NCI-H82 (cell line): ENCODE measurements around the gene PPP1R17.
A peak's percentile ranks its signal among the peaks of the same experiment; 100 is the strongest.

ENCODE experiments used
- DNase-seq: peaks from one replicate; lab custom pipeline; 2025; lab: John Stamatoyannopoulos, UW

Gene PPP1R17

DNA sequence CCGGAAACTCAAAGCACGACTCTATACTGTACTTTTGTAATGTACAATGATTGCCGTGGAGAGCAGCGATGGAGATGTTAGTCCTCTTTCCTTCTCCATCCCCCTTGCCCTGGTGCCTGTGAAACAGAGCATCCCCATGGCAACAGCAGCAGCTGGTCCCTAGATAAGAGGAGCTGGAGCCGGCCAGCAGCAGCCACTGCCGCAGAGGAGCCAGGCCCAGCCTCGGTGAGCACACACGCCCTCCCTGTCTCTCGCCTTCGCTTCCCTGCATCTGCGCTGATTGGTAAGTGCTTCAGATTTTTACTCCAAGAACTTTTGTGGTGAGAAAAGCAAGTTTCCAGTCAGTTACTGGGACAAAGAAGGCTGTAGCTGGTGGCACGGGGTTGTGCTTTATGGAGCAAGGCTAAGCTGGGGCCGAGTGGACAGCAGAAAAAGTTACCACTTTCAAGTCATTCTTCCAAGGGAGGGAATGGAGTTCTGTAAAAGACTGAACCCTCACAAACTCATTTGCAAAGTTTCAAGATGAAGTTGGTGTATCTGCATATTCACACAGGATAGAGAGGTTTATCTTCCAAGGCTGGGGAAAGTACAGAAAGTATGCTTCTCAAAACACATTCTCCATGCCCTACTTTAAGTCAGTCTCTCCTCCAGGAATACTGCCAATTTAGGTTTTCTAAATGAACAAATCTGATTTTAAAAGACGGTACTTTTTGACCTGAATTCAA lies at the start of gene PPP1R17:
PPP1R17 (plus strand) TSS at position 192 of the 725 bp plus-strand sequence. CDS start 5,227 bp downstream, outside the sequence.
- DNase-seq, result peak; percentile 78

DNA sequence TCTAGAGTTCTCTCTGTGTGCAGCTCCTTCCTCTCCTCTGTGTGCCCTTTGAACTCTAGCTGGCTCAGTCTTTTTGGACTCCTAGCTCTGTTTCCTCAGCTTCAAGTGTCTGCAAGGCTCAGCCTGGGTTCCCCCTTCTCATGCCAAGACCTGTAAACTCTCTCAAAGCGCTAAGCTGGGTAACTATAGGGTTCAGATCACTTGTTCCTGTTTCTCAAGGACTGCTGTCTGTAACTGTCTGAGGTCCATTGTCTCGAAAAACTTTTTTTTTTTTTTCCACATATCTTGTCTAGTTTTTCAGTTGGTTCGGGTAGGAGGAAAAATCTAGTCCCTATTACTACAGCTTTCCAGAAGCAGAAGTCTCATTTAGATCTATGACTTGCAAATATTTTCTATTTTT lies 46.6 kb upstream of the PPP1R17 start:
- DNase-seq, result no peak

DNA sequence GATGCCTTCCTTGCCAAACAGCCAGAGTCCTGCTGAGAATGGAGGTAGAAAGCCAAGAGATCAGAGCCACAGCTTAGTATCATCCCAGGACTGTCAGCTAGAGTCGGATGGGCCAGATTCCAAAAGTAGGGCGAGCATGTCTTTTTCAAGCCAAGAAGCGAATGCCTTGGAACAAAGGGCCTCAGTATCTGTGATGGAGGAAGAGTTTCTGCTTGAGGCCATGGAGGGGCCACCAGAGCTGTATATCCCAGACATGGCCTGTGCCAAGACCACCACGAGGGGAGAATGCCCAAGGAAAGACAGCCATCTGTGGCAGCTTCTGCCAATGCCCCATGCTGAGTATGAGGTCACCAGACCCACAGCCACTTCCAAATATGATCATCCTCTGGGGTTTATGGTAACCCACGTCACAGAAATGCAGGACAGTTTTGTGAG lies 44.3 kb upstream of the PPP1R17 start:
- no peak for DNase-seq

GRCh38 chr7:31646942-31647341 lies 40.1 kb upstream of the PPP1R17 start:
- no peak for DNase-seq

GRCh38 chr7:31647511-31647910 lies 39.5 kb upstream of the PPP1R17 start:
- no peak for DNase-seq

- DNase-seq, result peak; percentile 40
Measured at GRCh38 chr7:31648288-31648687, 38.7 kb upstream of the PPP1R17 start.

- no peak for DNase-seq
Measured at GRCh38 chr7:31648880-31649279, 38.1 kb upstream of the PPP1R17 start.

GRCh38 chr7:31651234-31652062 lies 35.6 kb upstream of the PPP1R17 start:
- no peak for DNase-seq

DNA sequence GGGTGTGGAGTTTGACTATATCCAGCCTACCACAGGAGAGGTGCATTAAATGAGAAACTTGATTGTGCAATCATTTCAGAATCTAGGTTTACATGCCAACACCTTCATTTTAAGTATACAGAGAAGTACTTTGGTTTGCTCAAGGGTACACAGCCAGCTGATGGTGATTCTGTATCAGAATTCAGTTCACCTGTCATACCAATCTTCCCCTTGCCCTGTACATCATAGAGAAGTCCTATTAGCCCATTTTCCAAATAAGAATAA lies 35.0 kb upstream of the PPP1R17 start:
- DNase-seq, result no peak

DNA sequence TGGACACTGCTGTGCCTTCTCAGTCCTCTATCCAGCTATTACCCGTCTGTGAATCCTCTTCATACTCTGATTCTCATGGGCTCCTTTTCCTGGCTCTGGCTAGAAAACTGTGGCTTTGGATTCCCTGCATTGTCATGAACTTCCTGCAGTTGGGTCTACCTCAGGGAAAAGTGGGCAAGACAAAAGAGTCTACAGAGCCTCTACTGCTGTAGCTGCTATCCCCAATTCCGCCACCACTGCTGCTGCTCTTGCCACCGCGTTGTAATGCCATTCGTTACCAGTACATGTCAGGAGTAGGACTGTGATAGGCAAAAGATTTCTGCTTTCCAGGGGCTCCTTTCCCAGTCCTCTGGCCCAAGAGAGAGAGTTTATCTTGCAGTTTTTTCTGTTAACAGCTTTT lies 23.9 kb upstream of the PPP1R17 start:
- DNase-seq, result peak; percentile 14

DNA sequence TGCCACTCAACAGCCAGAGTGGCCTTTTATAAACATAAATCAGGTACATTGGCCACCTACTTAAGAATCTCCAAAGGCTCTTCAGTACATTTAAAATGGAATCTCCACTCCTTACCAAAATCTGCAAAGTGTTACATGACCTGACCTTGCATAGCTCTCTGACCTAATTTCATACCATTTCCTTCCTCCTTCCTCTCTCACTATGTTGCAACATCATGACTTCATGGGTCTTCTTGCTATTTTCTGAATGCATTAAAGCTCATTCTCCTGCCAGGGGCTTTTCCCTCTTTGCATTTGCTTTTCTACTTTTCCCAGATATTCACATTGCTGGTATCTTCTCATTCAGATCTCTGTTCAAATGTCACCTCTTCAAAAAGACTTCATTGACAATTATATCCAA lies 22.1 kb upstream of the PPP1R17 start:
- no peak for DNase-seq

GRCh38 chr7:31665546-31665945 lies 21.5 kb upstream of the PPP1R17 start:
- DNase-seq, result no peak

DNA sequence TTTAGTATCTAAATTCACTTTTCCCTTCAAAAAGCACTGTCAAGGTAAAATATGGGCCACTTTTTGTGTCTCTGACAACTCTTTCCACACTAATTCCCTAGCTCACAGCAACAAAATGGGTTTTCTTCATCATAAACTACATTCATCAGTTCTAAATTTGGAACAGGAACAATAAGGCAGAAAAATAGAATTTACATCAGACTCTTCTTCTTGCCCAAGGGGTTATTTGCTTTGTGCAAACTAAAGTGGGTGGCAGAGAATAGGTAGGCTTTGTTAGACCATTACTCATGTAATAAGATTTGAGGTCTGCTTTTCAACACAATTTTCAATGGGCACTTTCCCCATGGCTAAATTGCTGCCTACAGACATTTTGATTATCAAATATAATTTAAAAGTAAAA lies 17.6 kb upstream of the PPP1R17 start:
- no peak for DNase-seq

- no peak for DNase-seq
Measured at GRCh38 chr7:31679574-31680305, 7.3 kb upstream of the PPP1R17 start.

DNA sequence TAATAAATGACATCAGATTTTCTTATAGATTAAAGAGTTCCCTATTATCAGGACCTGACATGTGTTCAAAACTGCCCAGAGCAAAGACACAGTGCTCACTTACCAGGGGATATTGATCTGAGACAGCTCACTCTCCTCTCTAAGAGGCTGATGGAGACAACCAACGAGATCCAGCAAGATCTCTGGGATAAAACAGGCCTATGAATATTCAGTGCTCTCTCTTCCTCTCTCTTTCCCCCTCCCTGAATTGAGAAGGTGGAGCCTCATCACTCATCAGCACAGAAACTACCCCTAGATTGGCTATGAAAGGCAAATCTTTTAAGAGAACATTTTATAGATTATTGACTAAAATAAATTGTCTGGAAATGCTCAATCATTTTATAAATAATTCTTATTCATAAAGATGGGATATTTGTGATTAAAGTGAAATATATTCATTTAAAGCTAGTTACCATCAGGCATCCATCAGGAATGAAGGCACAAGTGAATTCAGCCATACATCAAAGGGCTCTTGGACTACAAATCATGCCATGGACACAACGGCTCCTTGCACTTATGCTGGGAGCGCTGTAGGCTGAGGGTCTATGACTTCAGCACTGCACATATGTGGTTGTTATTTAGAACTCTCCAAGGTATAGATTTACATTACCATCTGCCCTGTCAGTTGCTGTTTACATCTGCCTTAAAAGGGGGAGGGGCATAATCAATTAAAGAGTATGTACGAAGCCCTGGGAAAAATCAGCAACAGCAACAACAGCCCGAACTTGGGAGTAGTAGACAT lies 3.4 kb upstream of the PPP1R17 start:
- DNase-seq, result peak; percentile 96

DNA sequence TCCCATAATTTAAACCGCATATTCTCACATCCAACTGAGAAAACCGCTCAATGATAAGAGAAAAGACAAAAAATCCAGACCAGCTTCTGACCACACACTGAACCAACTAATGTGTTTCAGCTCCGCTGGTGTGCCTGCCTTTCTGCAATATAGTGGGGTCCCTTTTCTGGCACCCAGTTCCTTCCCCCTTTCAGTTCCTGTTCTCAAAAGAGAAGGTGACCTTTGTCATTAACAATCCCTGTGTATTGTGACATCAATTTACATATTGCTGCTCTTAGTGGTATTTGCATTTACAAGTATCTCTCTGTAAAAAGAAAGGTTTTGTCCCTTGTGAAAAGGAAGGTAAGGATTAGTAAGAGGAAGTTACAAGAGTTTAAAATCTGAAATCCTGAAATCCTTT lies 1.4 kb downstream of the PPP1R17 start:
- no peak for DNase-seq

DNA sequence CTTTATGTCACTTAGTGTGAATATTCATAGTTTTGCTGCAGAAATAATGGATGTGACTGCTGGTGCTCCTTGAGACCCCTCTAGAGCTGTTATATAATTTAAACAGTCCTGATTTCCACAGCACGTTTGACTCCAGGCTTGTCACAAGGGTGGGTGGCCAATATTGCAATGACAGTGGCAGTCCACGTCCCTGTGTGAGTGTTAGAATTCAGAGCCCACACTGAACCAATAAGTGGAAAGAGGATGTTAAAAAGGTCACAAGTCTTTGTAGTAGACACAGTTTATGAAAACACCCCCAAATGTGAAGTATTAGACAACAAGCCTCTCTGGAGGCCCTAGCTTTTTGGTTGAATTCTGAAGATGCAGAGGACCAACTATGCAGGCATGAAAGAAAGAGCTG lies 2.0 kb downstream of the PPP1R17 start:
- DNase-seq, result no peak

- DNase-seq, result peak; percentile 72
Measured at GRCh38 chr7:31690935-31691334, 3.9 kb downstream of the PPP1R17 start.

GRCh38 chr7:31692451-31692850 lies 5.4 kb downstream of the PPP1R17 start:
- peak; percentile 74 for DNase-seq

DNA sequence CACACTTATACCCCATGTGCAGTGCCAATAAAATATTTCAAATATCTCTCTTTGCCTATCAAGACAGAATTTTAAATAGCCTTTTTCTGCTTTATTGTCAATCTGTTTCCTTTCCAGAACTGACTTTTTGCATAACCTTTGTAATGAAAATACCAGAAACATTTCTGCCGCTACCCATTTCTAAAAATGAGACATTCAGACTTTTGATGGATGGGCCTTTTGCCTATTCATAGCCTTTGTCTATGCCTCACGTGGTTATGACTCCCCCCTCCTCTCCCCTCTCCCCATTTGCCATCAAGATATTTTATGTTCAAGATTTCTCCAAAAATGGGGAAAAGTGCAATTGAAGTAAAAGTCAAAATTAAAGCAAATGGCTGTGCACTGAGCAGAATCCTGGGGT lies 5.9 kb downstream of the PPP1R17 start:
- DNase-seq, result no peak

DNA sequence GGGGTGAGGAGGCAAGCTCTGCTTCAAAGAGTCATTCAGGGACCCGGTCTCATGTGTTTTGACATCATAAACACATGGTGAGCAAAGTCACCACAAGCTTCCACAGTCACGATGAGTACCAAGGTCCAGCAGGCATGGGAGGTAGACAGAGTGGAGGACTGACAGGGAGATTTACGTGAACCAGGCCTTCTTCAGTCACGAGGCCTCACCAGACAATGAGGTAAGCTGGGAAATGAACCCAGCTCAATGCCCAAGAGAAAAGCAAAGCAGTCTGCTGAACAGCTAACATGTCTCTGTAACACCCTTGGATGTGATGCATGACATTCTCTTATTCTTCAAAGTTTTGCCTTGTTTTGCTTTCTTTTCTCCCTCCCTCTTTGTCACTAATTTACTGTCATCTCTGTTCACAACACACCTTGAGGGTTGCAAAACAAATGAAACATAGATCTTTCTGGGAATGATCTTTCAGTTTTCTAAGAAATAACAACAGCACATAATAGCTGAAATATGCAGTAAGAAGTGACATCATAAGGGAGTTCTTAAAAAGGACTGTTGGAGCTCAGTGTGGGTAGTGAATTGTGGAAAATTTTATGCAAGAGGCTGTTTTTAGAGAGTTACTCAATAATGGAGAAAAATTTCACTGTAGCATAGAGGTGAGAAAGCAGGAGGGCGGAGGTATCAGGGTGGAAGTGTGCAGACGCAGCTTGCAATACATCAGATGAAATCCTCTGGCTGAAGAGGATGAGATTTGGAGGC lies 9.0 kb downstream of the PPP1R17 start:
- DNase-seq, result no peak
